ENCODE data around the gene RFX1.

Gene RFX1

DNA sequence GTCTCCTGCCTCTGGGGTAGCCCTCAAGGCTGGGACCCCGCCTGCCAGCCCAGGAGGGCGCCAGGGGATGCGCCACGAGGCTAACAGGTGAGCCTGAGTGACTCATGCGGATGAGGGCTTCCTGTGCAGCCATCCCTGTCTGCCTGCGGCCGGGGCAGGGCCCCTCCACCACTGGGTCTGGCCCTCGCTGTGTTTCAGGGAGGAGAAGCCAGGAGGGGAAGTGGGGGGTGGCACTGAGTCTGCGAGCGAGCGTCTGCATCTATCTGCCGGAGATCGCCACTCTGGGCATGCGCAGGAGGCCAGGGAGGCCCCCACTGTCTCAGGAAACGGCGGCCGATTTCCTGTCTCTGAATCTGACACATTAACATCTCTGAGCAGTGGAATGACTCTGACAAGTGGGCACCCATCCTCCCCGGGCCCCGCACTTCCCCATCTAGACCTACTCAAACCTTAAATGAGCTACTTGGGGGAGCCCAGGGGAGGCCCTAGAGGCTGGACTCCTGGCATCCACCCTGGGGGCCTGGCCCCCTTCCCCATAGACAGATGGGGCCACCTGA is 19.7 kb downstream of the RFX1 start:
- no peak for DNase-seq (ENCODE audit: low spot score)
- Histone ChIP-seq H3K27ac (peak overlapping the region; percentile 37 to 81), H3K4me3 (peak overlapping the region; percentile 37)
- TF ChIP-seq, protein P1, sequence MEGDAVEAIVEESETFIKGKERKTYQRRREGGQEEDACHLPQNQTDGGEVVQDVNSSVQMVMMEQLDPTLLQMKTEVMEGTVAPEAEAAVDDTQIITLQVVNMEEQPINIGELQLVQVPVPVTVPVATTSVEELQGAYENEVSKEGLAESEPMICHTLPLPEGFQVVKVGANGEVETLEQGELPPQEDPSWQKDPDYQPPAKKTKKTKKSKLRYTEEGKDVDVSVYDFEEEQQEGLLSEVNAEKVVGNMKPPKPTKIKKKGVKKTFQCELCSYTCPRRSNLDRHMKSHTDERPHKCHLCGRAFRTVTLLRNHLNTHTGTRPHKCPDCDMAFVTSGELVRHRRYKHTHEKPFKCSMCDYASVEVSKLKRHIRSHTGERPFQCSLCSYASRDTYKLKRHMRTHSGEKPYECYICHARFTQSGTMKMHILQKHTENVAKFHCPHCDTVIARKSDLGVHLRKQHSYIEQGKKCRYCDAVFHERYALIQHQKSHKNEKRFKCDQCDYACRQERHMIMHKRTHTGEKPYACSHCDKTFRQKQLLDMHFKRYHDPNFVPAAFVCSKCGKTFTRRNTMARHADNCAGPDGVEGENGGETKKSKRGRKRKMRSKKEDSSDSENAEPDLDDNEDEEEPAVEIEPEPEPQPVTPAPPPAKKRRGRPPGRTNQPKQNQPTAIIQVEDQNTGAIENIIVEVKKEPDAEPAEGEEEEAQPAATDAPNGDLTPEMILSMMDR (IDR thresholded peaks at IDR 0.05): no peak

DNA sequence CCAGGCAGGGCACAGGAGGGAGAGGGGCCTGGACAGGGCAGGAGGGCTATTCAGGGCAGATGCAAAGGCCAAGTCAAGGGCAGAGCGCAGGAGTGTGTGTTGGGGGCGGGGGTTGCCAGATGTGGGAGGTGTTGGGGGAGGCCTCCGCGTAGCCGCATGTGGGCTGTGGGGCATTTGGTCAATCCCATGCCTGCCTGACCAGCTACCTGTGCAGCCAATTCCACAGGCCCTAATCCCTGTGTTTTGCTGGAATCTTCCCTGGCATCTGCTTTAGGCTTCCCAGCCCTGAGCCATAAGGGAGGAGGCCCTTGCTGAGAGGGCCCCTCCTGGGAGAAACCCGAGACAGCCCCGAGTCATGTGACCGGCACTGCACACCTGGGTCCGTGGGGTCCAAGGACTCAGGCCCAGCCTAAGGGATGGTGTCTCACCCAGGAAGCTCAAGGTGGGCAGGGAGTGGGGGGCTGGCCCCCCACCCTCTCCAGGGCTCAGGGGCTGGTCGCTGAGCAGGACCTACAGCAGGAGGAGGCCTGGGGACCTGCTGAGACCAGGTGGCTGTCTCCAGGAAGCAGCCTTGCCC is 20.3 kb downstream of the RFX1 start:
- H3K27ac ChIP-seq: peak overlapping the region; percentile 37 to 81
- H3K4me3 ChIP-seq: peak overlapping the region; percentile 37
- DNase-seq (ENCODE audit: low spot score): no peak
- TF ChIP-seq, protein P1 (IDR thresholded peaks at IDR 0.05): no peak

DNA sequence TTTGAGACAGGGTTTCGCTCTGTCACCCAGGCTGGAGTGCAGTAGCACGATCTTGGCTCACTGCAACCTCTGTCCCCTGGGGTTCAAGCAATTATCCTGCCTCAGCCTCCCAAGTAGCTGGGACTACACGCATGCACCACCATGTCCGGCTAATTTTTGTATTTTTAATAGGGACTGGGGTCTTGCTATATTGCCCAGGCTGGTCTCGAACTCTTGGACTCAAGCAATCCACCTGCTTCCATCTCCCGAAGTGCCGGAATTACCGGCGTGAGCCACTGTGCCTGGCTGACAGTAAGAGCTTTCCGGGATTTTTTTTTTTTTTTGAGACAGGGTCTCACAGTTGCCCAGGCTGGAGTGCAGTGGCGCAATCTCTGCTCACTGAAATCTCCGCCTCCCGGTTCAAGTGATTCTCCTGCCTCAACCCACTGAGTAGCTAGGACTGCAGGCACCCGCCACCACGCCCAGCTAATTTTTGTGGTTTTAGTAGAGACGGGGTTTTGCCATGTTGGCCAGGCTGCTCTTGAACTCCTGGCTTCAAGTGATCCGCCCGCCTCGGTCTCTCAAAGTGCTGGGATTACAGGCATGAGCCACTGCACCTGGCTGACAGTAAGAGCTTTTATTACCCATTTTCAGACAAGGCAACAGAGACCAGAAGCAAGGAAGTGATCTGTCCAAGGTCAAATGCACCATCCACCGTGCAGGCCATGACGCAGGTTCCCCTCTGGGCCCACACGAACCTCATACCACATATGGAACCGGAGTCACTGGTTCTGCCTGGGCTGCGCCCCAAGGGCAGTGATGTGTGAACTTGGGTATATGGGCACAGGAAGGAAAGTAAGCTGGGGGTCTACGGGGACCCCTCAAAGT is 21.0 kb downstream of the RFX1 start:
- Histone ChIP-seq H3K27ac (peak overlapping the region in 1 of 2 donors; percentile 81), H3K4me3 (no peak overlapping the region)
- DNase-seq (ENCODE audit: low spot score): no peak
- TF ChIP-seq, protein P1 (IDR thresholded peaks at IDR 0.05): no peak

DNA sequence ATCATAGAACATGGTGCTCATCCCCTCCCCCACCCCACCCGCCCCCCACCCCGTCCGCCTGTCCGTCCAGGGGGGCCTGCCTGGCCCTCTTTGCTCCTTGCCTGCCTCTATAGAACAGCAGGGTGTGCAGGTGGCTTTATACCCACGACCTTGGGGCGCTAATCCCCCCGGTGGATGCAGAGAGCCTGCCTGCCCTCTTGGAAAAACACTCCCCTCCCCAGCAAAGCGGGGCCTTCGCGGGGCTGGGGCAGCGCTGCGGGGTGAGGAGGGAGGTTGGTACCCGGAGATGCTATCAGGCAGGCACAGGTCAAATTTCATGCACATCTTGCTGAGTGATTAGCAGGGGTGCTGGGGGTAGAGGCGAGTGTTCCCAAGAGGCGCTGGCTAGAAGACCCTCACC is 21.9 kb downstream of the RFX1 start:
- H3K4me3 ChIP-seq: no peak overlapping the region
- H3K27ac ChIP-seq: no peak overlapping the region
- TF ChIP-seq, protein P1 (IDR thresholded peaks at IDR 0.05): no peak
- no peak for DNase-seq (ENCODE audit: low spot score)

DNA sequence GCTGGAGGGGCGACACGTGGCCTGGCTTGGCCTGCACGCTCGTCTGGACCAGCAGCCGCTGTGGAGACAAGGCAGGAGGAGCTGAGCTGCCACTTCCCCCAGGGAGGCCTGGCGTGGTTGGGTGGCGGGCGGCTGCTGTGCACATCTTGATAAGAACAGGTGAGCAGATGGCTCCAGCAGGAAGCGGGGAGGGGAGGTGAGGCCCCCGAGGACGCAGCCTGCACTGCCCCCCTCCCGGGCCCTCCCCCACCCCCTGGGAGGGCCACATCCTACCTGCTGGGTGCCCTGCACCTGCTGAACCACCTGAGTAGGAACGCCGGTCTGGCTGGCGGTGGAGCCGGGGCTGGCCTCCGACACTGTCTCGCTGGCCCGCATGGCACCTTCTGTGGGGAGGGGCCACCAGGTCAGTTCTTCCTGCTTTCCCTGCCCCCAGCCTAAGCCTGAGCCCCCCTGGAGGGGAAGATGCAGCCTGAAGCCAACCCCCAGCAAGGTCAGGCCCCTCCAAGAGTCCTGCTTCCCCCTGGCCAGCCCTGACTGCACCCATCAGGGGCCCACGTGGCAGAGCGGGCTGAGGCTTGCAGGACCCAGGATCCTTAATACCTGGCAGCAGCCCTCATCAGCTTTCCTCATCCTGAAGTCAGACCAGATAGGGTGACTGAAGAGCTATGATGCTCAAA is 22.8 kb downstream of the RFX1 start:
- no peak for DNase-seq (ENCODE audit: low spot score)
- H3K27ac ChIP-seq: no peak overlapping the region
- TF ChIP-seq, protein P1 (IDR thresholded peaks at IDR 0.05): no peak
- no peak overlapping the region for H3K4me3 ChIP-seq

DNA sequence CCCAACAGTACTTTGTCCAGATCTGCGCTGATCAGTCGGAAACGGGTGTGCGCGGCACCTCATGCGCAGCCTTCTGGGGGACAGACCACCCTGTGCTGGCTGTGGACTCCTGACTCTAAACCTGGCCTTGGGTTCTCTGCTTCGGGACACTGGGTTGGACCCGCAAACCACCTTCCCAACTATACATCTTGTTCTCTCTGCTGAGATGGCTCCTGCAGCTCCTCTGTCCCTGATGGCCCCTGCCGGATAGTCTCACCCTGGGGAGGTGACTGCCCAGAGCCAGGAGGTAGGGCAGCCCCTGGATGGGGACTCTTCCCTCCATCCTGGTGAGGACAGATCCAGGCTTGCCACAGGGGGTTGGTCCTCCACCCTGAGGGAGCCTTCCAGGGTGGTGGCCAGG is 23.3 kb downstream of the RFX1 start:
- no peak overlapping the region for H3K27ac ChIP-seq
- TF ChIP-seq, protein P1 (IDR thresholded peaks at IDR 0.05): no peak

More for the DNA sequence above, 23.3 kb downstream of the RFX1 start:
- no peak for DNase-seq (ENCODE audit: low spot score)
- no peak overlapping the region for H3K4me3 ChIP-seq

Measured in coronary artery (tissue), 2 donors.